CD1c-positive myeloid dendritic cell (primary cell): ENCODE results near the gene NSDHL.
"Not testable (repeated sequence)": the region's sequence is repeated elsewhere in the genome, so short reads cannot be mapped to it uniquely, and the experiment has no call there.

Experiments used
- DNase-seq: peaks from one replicate; pipeline ENCODE4 v3.0.0-alpha.2; 2016; ENCODE audit errors: extremely low spot score

Gene NSDHL

DNA sequence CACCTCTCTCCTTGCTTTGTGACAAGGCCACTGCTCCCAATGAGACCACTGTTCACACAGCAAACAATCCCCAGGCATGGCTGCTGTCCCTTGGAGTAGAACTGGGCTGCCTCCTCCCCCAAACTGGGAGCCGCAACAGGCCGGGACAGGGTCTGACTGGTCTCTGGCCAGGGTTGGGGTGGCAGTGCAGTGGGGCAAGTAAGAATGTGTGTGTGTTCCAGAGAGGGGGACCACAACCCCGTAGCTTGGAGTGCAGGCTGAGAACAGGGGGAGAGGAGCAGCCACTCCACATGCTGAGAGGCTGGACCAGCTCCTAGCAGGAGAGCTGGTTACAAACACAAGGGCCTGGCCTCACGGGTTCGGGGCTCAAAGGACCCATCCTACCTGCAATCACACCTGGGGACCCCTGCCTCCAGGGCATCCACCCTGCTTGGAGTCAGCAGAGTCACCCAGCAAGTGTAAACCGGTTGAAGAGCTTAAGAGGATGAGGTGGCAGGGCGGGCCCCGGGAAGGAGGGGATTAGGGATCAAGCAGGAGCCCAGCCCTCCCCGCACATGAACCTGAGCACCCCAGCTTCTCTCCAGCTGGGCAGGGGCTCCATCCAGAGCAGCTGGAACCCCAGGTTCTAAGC, 63.2 kb downstream of the NSDHL start:
- no peak for DNase-seq

DNA sequence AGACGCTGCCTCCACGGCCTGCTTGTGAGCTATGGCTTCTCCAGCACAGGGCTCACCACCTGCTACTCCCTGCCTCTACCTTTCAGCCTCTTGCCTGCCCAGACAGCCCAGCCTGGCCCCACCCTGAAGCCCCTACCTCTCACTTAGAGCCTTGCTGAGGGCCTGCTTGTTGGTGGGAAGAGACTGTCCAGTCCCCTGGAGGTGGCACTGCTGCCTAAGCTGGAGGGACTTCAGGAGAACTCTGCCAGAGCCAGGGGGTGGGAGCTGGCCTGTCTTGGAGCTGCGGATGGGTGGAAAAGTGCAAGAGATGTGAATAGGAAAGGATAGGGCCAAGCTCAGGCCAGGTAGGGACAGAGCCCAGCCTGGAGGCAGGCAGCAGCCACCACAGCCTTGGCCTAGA, 64.3 kb downstream of the NSDHL start:
- no peak for DNase-seq

DNA sequence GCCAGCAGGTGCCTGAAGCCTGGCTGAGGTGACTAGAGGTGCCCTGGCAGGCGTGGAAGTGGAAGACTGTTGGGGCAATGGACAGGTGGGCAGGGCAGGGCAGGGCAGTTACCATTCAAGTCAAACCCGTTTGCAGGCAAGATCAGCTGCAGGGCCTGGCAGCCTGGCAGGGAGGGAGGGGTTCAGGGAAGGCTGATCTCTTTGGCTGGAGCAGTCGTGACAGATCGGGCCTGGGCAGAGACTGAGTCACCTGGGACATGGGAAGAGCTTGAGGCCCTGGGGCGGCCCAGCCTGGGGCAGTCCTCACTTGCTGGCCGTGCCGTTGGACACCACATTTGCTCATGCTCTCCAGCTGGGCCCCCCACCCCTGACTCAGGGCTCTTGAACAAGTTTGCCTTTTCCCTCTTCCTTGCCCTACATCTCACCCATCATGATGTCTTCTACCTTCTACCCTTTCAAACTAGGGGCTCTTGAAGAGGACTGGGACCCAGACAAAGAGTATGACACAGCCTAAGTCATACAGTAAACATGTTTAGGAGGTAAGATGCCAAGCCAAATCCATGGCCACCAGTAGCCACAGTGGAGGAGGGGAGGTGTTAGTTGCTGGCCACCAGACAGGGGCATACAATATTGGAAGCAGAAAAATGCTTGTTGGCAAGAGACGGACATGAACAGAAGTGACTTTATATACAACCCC, 65.0 kb downstream of the NSDHL start:
- DNase-seq: no peak

DNA sequence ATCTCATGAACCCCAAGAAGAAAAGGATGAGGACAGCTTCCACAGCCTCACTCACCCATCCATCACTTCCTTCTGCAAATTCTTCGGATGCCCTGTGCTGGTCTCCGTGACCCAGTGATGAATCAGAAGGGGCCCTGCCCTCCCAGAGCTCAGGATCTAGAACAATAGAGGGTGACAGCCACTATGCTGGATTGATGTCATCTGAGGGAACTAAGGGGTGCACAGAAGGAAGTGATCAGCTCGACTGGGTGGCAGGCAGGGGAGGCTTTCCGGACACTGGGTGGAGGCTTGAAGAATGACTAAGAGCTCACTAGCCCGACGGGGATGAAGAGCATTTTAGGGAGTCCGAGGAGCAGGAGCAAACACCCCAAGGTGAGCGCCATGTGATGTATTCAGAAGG, 65.6 kb downstream of the NSDHL start:
- peak; percentile 8 for DNase-seq

DNA sequence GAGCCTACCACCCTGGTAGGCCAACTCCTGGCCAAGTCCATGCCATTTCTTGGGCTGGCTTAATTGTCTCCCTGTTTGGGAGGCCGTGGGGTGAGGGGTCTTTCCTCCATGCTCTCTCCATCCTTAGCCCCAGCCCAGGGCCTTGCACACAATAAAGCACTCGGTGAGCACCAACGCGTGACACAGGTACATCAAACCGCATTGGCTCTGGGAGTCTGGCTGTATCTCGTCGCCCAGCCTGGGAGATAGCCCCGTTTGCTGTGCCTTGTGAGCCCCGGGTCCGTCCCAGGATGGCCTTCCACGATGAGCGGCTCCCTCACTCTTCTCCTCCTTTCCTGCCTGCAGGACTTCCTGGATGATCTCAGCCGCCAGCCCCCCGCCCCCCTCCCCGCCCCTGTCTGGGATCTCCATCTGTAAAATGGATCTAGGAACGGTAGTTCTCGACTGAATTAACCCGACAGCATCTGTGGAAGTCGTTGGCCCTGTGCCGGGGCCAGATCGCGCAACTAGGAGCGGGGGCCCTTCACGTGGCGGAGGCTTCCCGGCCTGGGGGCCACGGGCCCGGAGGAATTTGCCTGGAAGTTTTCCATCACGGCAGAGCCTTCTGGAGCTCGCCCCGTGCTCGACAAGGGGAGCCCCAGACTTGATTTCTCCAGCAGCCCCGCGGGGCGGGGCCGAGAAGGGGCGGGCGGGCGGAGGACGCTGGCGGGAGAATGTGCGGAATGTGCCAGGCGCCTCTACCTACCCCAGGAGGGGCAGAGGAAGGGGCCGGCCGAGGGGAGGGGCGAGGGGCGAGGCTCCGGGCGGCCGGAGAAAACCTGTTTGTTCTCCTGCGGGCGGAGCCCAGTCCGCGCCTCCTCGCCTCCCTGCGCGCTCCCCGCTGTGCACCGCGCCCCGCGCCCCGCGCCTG, 66.6 kb downstream of the NSDHL start, which contains the start of gene ZNF185:
Gene ZNF185 (plus strand): TSS at position 846 of the 910 bp plus-strand sequence. CDS start 16,423 bp downstream, outside the sequence.
- DNase-seq: no peak

DNA sequence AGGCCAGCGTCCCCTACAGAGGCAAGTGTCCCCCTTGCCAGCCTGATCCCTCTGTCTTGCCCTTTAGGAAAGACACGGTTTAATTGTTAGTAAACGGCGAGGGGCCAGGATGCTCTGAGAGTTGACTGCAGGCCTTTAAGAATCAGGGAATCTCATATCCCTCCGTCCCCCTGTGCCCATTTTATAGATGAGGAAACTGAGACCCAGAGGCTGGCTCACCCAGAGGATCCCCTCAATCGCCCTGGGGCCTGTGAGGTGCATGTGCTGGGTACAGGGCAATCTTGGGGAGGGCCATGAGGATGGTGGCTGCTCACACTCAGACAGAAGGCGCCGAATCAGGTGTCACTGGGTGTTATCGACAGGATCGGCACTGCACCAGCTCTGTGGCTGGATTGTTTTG, 67.6 kb downstream of the NSDHL start:
- no peak for DNase-seq

DNA sequence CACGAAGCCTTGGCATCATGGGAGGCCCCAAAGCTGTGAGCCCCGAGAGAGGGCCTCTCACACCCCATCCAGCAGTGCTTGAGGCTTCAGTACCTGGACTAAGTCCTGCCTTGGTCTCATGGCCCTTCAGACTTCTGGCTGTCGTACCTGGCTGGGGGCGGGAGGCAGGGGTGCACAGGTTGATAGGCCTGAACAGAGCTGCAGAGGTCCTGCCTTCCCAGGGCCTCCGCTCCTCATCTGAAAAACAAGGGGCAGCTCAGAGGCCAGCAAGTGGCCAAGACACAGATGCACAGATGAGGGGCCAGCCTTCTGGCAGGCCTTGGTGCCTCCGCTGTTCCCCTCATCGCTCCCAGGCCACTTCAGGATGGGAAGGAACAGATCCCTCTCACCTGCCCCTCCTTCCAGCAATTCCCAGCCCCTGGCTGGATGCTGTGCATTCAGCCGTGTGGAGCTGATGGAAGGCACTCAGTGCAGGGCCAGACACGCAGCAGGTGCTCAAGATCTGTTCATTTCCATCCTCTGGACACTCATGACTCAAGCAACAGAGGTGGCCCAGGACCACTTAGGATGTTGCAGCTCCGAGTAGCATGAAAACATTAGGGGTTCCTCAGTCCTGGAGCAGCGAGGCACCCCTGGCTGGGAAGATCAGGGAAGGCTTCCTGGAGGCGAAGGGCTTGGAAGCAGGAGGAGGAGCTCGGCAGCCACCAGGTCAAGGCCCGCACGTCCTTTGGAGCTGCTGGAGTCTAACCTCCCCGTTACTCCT, 68.4 kb downstream of the NSDHL start:
- no peak for DNase-seq

DNA sequence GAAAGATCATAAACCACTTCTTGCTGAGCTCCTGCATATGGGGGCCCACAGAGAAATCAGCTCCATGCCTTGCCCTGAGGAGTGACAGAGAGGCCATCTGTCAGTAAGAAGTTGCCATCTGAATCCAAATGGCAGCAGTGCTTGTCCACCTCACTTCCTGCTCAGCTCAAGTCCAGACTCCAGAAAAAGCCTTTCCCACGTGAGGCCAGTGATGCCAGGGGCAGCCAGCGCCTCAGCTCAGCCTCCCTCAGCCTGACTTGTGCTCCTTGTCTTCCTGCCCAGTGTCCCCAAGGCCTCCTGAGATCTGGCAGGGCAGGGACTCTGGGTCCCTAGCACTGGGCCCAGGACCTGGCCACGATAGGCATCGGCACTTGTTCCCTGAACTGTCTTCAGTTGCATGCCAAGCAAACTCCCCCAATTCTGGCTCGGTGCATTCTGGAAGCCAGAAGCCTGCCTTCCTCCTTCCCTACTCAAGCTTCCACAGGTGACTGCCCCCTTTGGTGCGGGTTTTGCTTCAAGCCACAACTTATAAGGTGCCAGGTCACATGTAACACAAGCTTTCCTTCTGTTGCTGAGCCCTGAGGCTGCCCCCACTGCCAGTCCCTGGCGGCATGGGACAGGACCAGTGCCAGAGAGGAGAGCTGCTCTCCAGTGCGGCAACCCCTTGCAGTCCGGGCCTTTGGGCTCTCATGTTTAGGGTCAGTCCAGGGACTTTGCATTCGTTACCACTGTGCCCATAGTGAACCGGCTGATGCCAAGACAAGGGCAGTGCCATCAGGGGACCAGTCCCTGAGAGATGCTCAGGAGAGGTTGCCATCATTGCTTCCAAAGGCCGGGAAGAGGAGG, 69.2 kb downstream of the NSDHL start:
- DNase-seq: no peak

DNA sequence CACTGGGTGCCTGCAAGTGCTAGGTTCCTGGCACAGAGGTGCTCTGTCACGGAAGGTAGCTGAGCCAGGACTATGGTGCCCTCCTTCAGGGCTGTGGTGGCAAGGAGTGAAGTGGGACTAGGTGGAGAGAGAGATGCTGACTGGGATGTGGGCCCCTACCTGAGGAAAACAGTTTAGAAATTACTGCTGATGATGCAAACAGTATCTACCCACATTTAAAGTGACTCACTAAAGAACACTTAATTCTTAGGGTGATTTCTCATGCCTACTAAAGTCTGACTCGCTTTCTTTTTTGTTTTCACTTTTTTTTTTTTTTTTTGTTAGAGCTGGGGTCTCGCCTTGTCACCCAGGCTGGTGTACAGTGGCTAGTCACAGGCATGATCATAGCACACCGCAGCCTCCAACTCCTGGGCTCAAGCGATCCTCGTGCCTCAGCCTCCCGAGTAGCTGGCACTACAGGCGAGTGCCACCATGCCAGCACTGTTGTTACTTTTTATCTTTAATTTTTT, 70.1 kb downstream of the NSDHL start:
- no peak for DNase-seq

DNA sequence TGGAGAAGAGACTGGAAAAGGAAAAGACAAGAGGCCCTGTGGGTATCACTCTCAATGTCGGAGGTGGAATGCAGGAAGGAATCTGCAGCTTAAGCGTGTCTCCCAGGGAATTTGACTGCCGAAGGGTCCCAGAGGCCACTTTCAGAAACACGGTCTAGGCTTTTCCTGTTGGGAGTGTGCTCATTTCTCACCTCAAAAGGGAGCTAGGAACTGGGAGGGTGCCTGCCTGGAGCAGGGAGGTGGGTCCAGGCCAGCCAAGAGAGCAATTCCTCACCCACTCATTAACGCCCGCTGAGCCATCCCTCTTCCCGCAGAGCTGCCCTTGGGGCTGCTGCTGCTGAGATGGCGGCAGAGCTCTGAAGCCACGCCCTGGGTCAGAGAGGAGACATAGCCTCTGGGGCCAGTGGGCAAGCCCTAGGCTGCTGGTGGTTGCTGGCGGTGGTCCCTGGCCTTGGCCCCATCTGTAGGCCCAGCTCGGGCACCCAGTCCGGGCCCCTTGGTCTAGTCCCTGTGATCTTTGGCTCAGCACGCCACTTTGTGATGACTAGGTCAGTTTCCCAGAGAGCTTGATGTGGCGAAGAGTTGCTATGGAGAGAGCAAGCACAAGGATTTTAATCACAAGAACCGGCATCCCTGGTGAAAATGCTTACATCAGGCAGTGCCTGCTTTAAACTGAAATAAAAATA, 71.1 kb downstream of the NSDHL start:
- no peak for DNase-seq

DNA sequence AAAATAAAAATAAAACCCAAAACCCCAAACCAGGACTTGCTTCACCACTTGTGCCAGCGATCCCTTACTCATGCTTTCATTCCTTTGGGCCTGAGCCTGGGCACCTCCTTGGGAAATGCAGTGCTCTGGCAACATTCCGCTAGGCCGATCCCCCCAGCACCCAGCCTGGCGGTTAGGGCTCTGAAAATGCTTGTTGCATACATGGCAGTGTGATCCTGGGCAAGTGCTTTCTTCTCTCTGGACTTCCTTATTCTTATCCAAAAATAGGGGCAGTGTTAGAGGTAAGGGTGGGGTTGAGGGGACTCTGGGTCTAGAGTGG, 71.6 kb downstream of the NSDHL start:
- no peak for DNase-seq

DNA sequence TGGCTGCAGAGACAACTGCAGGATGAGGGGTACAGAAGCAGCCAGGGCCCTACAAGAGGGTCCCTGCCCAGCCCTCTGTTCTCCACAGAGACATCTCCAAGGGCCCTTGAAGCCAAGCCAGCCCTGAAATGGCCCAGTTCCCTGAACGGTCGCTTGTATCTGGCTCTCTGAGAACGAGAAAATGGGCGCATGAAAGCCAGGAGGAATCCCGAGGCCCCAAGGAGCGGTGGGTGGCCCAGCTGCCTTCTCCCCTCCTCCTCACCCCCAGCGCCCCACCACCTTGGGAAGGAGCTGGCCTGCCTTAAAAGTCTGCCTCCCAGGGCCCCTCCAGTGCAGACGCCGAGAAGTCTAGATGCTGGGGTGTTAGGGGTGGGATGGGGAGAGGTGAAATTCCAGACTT, 72.7 kb downstream of the NSDHL start:
- no peak for DNase-seq

DNA sequence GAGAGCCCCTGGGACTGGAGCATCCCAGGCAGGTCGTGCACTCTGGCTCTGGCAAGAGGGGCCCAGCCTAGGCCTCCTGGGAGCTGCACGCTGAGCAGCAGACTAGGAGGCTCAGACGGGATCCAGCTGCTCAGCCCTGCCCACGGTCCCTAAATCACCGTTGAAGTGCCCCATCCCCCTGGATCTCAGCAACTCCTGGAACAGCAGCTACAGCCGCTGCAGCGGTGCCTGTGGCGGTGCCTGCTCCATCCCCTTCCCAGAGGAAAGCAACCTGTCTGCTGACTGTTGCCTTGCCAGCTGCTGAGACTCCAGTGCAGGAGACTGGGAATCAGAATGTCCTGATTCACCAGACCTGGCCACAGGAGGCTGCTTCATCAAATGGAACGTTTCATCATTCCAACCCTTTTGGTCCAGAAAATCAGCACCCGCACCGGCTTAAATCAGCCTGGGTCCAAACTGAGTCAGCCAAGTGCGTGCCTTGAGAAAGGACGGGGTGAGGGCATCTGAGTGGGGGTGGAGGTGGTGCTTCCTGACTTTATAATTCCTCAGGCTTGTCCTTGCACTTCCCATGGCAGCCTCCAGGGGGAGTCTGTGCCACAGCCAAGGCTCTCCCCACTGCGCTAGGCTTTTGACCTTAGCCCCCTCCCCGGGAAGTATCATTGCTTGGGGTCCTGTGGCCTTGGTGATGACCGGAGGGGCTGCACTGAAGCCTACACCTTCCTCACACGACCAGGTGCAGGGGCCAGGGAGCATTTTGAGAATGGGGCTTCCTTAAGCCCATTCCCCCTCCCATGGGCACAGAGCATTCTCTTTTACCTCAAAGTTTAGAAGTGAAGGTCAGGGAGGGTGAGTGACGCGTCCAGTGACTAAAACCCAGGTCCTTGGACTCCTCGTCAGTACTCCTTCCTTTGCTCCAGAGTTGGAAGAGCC, 73.6 kb downstream of the NSDHL start:
- DNase-seq: peak; percentile 60

DNA sequence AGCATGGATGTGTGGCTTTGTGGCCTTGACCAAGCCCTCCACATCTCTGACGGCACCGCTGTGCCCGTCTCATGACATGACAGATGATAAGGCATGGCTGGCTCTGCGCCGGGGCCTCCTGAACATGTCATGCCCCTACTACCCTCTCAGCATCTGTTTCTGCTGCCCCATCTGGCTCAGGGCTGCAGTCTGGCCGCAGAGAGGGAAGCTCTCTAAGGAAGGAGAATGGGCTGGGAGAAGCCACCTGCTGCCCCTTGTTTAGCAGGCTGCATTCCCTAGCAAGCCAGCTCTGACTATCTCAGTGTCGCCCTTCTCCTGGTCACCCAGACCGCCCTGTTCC, 74.2 kb downstream of the NSDHL start:
- DNase-seq: no peak

DNA sequence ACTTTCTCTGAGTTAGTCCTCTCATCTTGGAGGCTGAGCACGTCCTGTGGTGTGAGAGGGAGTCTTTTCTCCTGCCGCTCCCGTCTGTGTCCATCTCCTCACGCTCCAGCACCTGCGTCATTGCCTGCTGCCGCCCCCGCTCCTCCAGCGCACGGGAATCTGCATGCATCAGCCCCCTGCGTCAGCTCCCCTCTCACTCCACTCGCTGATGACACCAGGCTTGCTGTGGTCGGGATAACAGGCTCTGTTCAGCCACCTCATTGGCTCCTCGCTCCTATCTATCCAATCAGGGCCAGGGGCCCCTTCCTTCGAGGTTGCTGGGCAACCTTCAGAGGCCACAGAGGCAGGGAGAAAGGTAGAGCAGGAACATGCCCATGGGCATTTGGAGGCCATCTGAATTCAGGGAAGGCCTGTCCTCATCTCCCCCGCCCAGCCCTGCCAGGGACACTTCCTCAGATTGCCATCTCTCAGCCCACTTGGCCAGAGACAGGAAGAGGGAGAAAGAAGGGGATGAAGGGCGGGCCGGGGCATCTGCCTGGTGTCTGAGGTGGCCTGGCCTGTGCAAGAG, 76.3 kb downstream of the NSDHL start:
- peak; percentile 33 for DNase-seq

DNA sequence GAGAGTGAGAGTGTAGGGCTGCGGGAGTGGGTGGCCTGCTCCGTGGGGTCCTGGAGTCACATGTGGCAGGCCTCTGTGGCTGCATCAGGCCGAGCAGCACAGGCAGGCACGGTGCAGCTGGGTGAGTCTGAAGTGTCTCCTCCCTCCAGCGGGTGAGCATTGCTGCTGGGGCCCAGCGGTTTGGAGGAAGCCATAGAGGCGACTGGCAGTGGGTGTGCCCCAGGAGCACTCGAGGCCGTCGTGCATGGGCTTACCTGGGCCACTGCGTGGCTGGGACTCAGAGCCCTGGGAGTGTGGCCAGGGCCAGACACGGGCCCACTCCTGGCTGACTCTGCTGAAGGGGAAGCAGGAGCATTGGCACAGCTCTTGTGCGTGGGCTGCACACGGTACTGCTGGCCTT, 77.6 kb downstream of the NSDHL start:
- no peak for DNase-seq

DNA sequence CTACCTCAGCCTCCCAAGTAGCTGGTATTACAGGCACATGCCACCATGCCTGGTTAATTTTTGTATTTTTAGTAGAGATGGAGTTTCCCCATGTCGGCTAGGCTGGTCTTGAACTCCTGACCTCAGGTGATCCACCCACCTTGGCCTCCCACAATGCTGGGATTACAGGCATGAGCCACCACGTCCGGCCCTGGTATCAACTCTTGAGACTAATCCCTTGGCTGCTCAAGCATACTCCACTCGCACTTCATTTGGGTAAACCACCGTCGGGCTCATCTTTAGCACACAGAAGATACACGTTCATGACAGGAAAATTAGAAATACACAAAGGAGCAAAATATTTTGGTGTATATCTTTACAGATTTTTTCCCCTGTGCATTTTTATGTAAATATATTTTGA, 79.2 kb downstream of the NSDHL start:
- not testable (repeated sequence) for DNase-seq

DNA sequence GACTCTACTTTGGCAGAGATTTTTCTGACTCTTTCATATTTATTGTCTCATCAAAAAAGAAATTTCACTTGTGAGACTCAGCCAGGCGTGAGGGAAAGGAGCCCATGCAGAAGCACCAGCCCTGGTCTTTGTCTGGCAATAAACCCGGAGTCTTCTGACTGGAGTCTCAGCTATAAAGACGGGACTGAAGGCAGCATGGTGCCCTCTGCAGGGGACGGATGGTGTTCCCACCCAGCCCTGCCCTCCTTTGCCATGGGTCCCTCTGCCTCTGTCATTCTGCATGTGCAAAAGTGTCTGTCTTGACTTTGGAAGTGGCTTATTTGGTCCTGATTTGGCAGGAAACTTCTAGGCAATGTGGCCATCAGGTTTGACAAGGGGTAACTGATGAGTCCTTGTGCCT, 81.2 kb downstream of the NSDHL start:
- DNase-seq: no peak

DNA sequence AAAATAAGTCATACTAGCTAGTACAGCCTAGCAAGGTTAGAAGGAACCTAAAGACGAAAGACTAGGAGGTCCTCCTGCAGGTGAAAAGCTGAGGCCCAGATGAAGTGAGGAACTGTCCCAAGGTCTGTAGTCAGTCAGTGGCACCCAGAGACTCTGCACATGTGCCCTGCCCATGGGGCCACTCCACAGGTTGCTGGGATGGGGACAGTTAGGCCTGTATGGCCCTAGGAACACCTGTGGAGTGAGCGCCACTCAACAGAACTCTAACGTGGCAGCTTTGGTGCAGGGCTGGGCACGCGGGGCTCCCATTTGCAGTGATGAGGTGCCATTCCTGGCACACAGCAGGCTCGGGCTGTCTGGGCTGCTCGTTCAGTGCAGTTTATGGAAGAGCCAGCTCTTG, 81.8 kb downstream of the NSDHL start:
- no peak for DNase-seq
